GM12865 (cell line): ENCODE results near the gene GOLGA7B.
"Not testable (repeated sequence)": the region's sequence is repeated elsewhere in the genome, so short reads cannot be mapped to it uniquely, and the experiment has no call there.

ENCODE experiments used
- DNase-seq: peaks from one replicate; pipeline ENCODE4 v3.0.0; 2010; ENCODE audit warnings: low read depth
- H3K4me3 ChIP-seq: 2 replicates; pipeline ENCODE4 v1.5.1; 2011; ENCODE audit warnings: mild to moderate bottlenecking, low read depth, low read length, control low read depth
- TF ChIP-seq, protein P1 (sequence below): IDR thresholded peaks from 2 replicates; pipeline ENCODE4 v1.5.1; 2011; ENCODE audit warnings: low read length, control low read depth, low read depth, inconsistent platforms; ENCODE audit not compliant: insufficient read depth; ENCODE audit errors: missing control alignments

GOLGA7B gene

DNA sequence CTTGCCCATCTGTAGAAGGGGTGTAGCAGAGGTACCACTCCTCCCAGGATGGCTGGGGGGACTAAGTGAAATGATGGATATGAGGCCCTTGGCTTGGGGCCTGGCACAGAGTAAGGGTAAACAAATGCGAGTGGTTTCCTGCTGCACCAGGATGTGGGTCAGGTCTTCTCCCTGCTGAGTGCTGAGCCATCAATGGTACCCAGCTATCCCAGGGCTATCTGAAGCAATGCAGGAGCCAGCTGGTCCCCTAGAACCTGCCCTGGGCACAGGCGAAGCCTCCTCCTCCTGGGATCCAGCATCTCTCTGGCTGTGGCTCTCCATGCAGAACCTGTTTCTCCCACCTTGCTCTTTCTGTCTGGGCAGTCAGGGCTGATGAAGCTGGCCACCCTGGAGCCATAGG lies 20.9 kb upstream of the GOLGA7B start:
- TF ChIP-seq, protein P1, sequence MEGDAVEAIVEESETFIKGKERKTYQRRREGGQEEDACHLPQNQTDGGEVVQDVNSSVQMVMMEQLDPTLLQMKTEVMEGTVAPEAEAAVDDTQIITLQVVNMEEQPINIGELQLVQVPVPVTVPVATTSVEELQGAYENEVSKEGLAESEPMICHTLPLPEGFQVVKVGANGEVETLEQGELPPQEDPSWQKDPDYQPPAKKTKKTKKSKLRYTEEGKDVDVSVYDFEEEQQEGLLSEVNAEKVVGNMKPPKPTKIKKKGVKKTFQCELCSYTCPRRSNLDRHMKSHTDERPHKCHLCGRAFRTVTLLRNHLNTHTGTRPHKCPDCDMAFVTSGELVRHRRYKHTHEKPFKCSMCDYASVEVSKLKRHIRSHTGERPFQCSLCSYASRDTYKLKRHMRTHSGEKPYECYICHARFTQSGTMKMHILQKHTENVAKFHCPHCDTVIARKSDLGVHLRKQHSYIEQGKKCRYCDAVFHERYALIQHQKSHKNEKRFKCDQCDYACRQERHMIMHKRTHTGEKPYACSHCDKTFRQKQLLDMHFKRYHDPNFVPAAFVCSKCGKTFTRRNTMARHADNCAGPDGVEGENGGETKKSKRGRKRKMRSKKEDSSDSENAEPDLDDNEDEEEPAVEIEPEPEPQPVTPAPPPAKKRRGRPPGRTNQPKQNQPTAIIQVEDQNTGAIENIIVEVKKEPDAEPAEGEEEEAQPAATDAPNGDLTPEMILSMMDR, result no peak
- H3K4me3 ChIP-seq, result no peak overlapping the region
- no peak for DNase-seq

DNA sequence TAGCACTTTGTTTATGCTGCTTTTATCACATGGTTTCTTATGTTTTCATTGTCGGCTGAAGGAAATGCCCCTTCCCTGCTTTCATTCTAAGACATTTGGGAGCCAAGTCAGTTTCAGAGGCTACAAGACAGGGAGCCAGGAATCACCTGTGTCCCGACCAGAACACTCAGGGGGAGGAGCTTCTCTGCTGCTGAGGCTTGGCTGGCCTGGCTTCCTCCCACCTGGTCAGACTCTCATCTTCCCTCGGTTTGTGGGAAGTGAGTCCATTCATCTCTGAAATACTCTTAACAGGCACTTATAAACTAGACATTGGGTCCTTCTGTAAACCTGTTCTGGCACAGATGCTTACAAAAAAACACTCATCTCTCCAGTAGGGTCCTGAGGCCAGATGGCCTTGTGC lies 19.6 kb upstream of the GOLGA7B start:
- no peak overlapping the region for H3K4me3 ChIP-seq
- no peak for DNase-seq
- TF ChIP-seq, protein P1, result no peak

DNA sequence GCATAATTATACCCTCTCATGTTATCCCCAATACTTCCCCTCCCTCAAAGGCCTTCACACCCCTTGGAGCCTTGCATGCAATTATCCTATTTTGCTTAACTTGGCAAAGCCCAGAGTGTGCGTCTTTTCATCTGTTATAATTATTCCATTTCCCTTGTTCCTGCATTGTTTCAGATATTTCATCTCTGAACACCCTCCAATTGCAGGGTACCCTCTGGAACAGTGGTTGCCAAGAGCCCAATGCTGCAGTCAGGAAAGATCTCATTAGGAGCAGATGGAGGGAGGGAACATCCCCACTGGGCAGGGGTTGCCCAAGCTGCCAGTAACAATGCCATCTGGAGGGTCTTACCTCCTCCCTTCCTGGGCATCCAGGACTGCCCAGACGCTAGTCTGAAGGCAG lies 18.4 kb upstream of the GOLGA7B start:
- no peak for DNase-seq
- no peak overlapping the region for H3K4me3 ChIP-seq
- TF ChIP-seq, protein P1, result no peak

DNA sequence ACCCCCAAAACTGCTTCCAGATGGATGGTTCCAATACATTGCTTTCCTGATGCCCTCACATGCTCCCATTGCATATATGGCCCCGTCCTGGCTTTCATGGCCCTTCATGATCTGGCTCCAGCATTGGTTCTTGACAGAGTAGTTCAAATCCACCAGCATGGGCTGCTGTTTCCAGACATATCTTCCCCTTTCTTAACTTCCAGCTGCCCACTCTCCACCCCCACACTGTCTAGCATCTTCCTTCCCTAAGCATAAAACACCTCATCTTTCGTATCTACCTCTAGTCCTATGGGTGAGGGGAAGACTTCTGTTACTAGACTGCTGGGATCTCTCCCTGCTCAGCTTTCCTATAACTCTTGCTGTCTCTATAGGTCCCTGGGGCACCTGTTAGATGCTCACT lies 13.2 kb upstream of the GOLGA7B start:
- TF ChIP-seq, protein P1, result no peak
- no peak for DNase-seq
- H3K4me3 ChIP-seq, result no peak overlapping the region

DNA sequence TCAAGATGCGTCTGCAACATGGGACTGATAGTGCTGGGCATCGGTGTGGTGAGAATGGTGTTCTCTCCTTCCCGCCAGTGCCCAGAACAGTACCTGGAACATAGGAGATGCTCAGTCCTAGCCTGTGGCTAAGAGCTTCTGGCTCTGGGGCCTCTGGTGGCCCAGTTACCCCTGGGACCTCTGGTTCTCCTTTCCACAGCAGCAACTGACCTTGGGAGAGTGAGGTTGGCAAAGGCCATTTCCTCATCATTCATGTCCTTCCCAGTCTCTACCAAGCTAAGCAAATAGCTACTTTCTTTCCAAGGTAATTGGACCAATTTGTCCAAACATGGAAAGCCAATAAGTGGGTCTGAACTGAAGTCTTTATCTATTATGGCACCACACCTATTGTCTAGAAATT lies 11.6 kb upstream of the GOLGA7B start:
- no peak for DNase-seq
- TF ChIP-seq, protein P1, result no peak
- no peak overlapping the region for H3K4me3 ChIP-seq

DNA sequence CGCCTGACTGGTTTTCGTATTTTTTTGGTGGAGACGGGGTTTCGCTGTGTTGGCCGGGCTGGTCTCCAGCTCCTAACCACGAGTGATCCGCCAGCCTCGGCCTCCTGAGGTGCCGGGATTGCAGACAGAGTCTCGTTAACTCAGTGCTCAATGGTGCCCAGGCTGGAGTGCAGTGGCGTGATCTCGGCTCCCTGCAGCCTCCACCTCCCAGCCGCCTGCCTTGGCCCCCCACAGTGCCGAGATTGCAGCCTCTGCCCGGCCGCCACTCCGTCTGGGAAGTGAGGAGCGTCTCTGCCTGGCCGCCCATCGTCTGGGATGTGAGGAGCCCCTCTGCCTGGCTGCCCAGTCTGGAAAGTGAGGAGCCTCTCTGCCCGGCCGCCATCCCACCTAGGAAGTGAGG lies 8.5 kb upstream of the GOLGA7B start:
- H3K4me3 ChIP-seq, DNase-seq: not testable (repeated sequence)

DNA sequence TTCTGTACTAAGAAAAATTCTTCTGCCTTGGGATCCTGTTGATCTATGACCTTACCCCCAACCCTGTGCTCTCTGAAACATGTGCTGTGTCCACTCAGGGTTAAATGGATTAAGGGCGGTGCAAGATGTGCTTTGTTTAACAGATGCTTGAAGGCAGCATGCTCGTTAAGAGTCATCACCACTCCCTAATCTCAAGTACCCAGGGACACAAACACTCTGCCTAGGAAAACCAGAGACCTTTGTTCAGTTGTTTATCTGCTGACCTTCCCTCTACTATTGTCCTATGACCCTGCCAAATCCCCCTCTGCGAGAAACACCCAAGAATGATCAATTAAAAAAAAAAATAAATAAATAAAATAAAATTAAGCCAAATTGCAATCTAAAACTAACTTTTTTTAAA lies 7.5 kb upstream of the GOLGA7B start:
- not testable (repeated sequence) for H3K4me3 ChIP-seq, DNase-seq

DNA sequence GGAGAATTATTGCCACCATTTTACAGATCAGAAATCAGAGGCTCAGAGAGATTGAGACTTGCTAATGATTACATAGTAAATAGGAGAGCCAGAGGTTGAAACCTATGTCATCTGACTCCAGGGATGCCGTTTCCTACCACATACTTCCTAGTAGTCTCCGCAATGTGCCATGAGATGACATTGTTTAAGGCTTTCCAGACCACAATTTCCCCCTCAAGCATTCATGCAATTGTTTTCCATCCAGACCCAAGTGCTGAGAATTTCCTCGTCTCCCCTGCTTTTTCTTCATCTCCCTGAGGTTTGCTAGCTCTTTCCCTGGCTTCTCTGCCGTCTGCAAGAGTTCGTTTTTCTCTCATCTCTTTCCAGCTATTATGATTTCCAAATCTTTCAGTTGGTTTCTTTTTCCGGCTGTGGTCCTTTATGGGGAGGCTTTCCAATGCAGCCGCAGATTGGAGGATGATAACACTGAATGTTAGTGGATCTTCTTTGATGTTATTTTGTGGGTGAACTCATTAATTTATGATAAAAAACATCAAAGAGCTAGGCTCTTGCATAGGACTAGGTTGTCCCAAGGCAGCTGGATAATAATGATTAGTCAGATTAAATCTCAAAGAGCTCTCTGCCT lies 6.9 kb upstream of the GOLGA7B start:
- TF ChIP-seq, protein P1, result no peak
- H3K4me3 ChIP-seq, result no peak overlapping the region
- DNase-seq, result no peak
